Vagina (tissue), 2 donors: ENCODE results near the gene ADPRHL1. TPM values are rescaled to one million over a fixed set of nuclear protein-coding genes. Genes with fewer than 3 reads are reported as not detected.

ENCODE experiments used
- DNase-seq, 2 donors: peaks; one replicate each; pipeline ENCODE4 v3.0.0-alpha.2; 2017; ENCODE audit errors: extremely low spot score in 2 of 2
- H3K27ac ChIP-seq: fragments of 200-600 bp; sonication (generic); one replicate; pipeline ENCODE4 v1.5.1; 2019
- H3K27me3 ChIP-seq: fragments of 200-600 bp; sonication (generic); one replicate; pipeline ENCODE4 v1.5.1; 2019
- H3K36me3 ChIP-seq, 2 donors: fragments of 200-600 bp; sonication (generic); one replicate each; pipeline ENCODE4 v1.5.1; 2017 to 2019
- H3K4me1 ChIP-seq: fragments of 200-600 bp; sonication (generic); one replicate; pipeline ENCODE4 v1.5.1; 2019
- H3K4me3 ChIP-seq, 2 donors: fragments of 200-600 bp; sonication (generic); 1 replicate in 1 of 2; 2 replicates in 1 of 2; pipeline ENCODE4 v1.5.1; 2016 to 2019
- H3K9me3 ChIP-seq: fragments of 200-600 bp; sonication (generic); one replicate; pipeline ENCODE4 v1.5.1; 2019
- CTCF ChIP-seq, 3 experiments: fragments of 450-650 bp in 2 of 3; fragments of 200-600 bp in 1 of 3; sonication (generic) in 1 of 3; IDR thresholded peaks; one replicate each; pipeline ENCODE4 v1.5.1; 2017 to 2019; ENCODE audit warnings: antibody characterized with exemption in 3 of 3, mild to moderate bottlenecking in 2 of 3, moderate library complexity in 2 of 3
- POLR2A ChIP-seq, 2 donors: fragments of 450-650 bp; IDR thresholded peaks; one replicate each; pipeline ENCODE4 v1.6.1; 2017; ENCODE audit warnings: antibody characterized with exemption in 2 of 2, mild to moderate bottlenecking in 2 of 2, moderate library complexity in 2 of 2
- POLR2AphosphoS5 ChIP-seq, 2 donors: sonication (generic); formaldehyde crosslinking; IDR thresholded peaks; one replicate each; pipeline ENCODE4 v1.9.0; 2017; ENCODE audit warnings: antibody characterized with exemption in 2 of 2, mild to moderate bottlenecking in 2 of 2, low read depth in 1 of 2; ENCODE audit not compliant: insufficient read depth in 1 of 2
- intact Hi-C: fragments of 100-400 bp; cut with DNase I; formaldehyde crosslinking; loops from one replicate; pipeline ENCODE4 v1.15.1; 2023
- total RNA-seq: library from RNA; depleted of rRNA; stranded (reverse); fragments of >200 nt; gene quantifications from one replicate; pipeline ENCODE4 v1.2.3, GENCODE V29; 2016

ADPRHL1 gene
- total RNA-seq, 1 donor from 2014 or later, result 1.7 TPM

GRCh38 chr13:113421673-113422270 lies 31.5 kb downstream of the ADPRHL1 start:
- no peak overlapping the region for H3K4me3 ChIP-seq
- H3K36me3 ChIP-seq, result no peaks in the 10 kb centered on the region
- H3K4me1 ChIP-seq, result peaks cover 12% of the 10 kb centered on the region
- no peak for DNase-seq
- H3K9me3 ChIP-seq, result no peaks in the 10 kb centered on the region
- intact Hi-C loops, result no loop called here
- no peaks in the 10 kb centered on the region for H3K27me3 ChIP-seq
- TF ChIP-seq POLR2A (IDR thresholded peaks at IDR 0.05) (no peak), POLR2AphosphoS5 (IDR thresholded peaks at IDR 0.05; ENCODE audit: insufficient read depth in 1 of 2, low read depth in 1 of 2) (no peak), CTCF (IDR thresholded peaks at IDR 0.05) (no peak)
- H3K27ac ChIP-seq, result peak overlapping the region; percentile 82

- DNase-seq, result no peak
- TF ChIP-seq POLR2AphosphoS5 (IDR thresholded peaks at IDR 0.05; ENCODE audit: insufficient read depth in 1 of 2, low read depth in 1 of 2) (no peak), POLR2A (IDR thresholded peaks at IDR 0.05) (no peak), CTCF (IDR thresholded peaks at IDR 0.05) (no peak)
- Histone ChIP-seq H3K9me3 (no peaks in the 10 kb centered on the region), H3K4me3 (no peak overlapping the region), H3K27ac (peak overlapping the region; percentile 82), H3K4me1 (peaks cover 12% of the 10 kb centered on the region), H3K27me3 (no peaks in the 10 kb centered on the region), H3K36me3 (no peaks in the 10 kb centered on the region)
- intact Hi-C loops, result no loop called here
These were observed 32.3 kb downstream of the ADPRHL1 start for GRCh38 chr13:113420833-113421600.

- no peak for DNase-seq
- Histone ChIP-seq H3K4me1 (peaks cover 12% of the 10 kb centered on the region), H3K36me3 (no peaks in the 10 kb centered on the region), H3K27me3 (no peaks in the 10 kb centered on the region), H3K4me3 (no peak overlapping the region), H3K9me3 (no peaks in the 10 kb centered on the region), H3K27ac (no peak overlapping the region)
- no peak for TF ChIP-seq CTCF (IDR thresholded peaks at IDR 0.05)
- intact Hi-C loops, result no loop called here
These were observed 33.1 kb downstream of the ADPRHL1 start for GRCh38 chr13:113420232-113420631.

- no peaks in the 10 kb centered on the region for H3K27me3 ChIP-seq
- no peaks in the 10 kb centered on the region for H3K9me3 ChIP-seq
- no peak overlapping the region for H3K27ac ChIP-seq
- TF ChIP-seq POLR2AphosphoS5 (IDR thresholded peaks at IDR 0.05; ENCODE audit: insufficient read depth in 1 of 2, low read depth in 1 of 2) (no peak), POLR2A (IDR thresholded peaks at IDR 0.05) (no peak), CTCF (IDR thresholded peaks at IDR 0.05) (no peak)
- H3K36me3 ChIP-seq, result no peaks in the 10 kb centered on the region
- H3K4me3 ChIP-seq, result no peak overlapping the region
- no peak for DNase-seq
- H3K4me1 ChIP-seq, result peaks cover 12% of the 10 kb centered on the region
- intact Hi-C loops, result no loop called here
These were observed 33.6 kb downstream of the ADPRHL1 start for GRCh38 chr13:113419531-113420193.

GRCh38 chr13:113418722-113419049 lies 34.6 kb downstream of the ADPRHL1 start:
- DNase-seq, result no peak
- Histone ChIP-seq H3K9me3 (no peaks in the 10 kb centered on the region), H3K4me3 (no peak overlapping the region), H3K27ac (no peak overlapping the region), H3K27me3 (no peaks in the 10 kb centered on the region), H3K36me3 (no peaks in the 10 kb centered on the region), H3K4me1 (peaks cover 18% of the 10 kb centered on the region)
- intact Hi-C loops, result no loop called here
- TF ChIP-seq CTCF (IDR thresholded peaks at IDR 0.05) (no peak), POLR2A (IDR thresholded peaks at IDR 0.05) (no peak), POLR2AphosphoS5 (IDR thresholded peaks at IDR 0.05; ENCODE audit: insufficient read depth in 1 of 2, low read depth in 1 of 2) (no peak)
